ENCODE data around the gene KNCN. TPM values are rescaled to one million over a fixed set of nuclear protein-coding genes. Genes with fewer than 3 reads are reported as not detected.
A peak's percentile ranks its signal among the peaks of the same experiment; 100 is the strongest.

KNCN gene
- polyA plus RNA-seq, 3 donors: not detected

DNA sequence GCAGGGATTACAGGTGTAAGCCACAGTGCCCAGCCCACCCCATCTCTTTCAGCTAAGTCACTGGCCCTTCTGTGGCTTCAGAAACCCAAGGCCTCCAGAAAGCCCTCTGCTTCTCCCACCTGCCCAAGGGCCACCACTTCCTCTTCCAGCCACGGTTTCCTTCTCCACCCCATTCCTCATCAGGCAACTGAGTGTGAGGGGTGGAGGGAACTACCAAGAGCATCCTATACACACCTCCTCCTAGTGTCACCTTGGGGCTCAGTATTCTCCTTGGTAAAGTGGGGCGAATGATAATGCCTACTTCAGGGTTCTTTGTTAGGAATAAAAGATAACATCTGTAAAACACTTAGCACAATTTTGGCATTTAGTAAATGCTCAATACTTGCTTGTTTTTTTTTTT lies 30.0 kb downstream of the KNCN start:
- H3K27ac Mint-ChIP-seq: no peak overlapping the region
- DNase-seq: no peak
- no peaks in the 10 kb centered on the region for H4K20me1 ChIP-seq (ENCODE audit: insufficient read depth, low read length)
- no peaks in the 10 kb centered on the region for H3K36me3 ChIP-seq (replicated peaks in 1 of 2; ENCODE audit: control insufficient read depth in 1 of 2, insufficient read depth in 2 of 2, low read length in 2 of 2)
- no peak overlapping the region for H3K4me3 Mint-ChIP-seq
- no peaks in the 10 kb centered on the region for H3K36me3 Mint-ChIP-seq
- peaks cover 0 to 3% (median 0%) of the 10 kb centered on the region in 7 donors for H3K9me3 Mint-ChIP-seq
- H3K27ac ChIP-seq (ENCODE audit: low read depth in 1 of 2, low read length in 2 of 2): no peak overlapping the region
- intact Hi-C loops (cut with micrococcal nuclease): loop anchor here in 1 of 2 donors (10.0 kb wide), 1 partner anchor 187 kb away; no protein-coding TSS in a partner anchor
- H3K79me2 ChIP-seq (ENCODE audit: insufficient read depth, low read length): no peaks in the 10 kb centered on the region
- H2AFZ ChIP-seq (ENCODE audit: insufficient read depth, low read depth, low read length, poor library complexity, severe bottlenecking): no peak overlapping the region
- peaks cover 28 to 52% (median 38%) of the 10 kb centered on the region in 3 donors for H3K27me3 Mint-ChIP-seq (ENCODE audit: low read depth in 3 of 3)
- H3K9ac ChIP-seq (ENCODE audit: insufficient read depth, low read length, poor library complexity, severe bottlenecking): no peak overlapping the region
- peaks cover 10% of the 10 kb centered on the region for H3K4me1 Mint-ChIP-seq
- no peak overlapping the region for H3K4me3 ChIP-seq (replicated peaks in 1 of 3; ENCODE audit: low read depth in 2 of 3, low read length in 3 of 3)
- peaks cover 4 to 35% of the 10 kb centered on the region in 2 donors for H3K27me3 ChIP-seq (ENCODE audit: control insufficient read depth in 2 of 2, insufficient read depth in 2 of 2, low read length in 2 of 2)
- no CpG with 5 or more reads among the region's 2 CpGs for WGBS (ENCODE audit: insufficient coverage)
- no peak overlapping the region for H3K4me2 ChIP-seq (replicated peaks; ENCODE audit: extremely low read depth, low read length, poor library complexity, severe bottlenecking)
- TF ChIP-seq, protein P1, sequence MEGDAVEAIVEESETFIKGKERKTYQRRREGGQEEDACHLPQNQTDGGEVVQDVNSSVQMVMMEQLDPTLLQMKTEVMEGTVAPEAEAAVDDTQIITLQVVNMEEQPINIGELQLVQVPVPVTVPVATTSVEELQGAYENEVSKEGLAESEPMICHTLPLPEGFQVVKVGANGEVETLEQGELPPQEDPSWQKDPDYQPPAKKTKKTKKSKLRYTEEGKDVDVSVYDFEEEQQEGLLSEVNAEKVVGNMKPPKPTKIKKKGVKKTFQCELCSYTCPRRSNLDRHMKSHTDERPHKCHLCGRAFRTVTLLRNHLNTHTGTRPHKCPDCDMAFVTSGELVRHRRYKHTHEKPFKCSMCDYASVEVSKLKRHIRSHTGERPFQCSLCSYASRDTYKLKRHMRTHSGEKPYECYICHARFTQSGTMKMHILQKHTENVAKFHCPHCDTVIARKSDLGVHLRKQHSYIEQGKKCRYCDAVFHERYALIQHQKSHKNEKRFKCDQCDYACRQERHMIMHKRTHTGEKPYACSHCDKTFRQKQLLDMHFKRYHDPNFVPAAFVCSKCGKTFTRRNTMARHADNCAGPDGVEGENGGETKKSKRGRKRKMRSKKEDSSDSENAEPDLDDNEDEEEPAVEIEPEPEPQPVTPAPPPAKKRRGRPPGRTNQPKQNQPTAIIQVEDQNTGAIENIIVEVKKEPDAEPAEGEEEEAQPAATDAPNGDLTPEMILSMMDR (IDR thresholded peaks at IDR 0.05): no peak
- no peaks in the 10 kb centered on the region for H3K9me3 ChIP-seq (replicated peaks in 1 of 2; ENCODE audit: control insufficient read depth in 1 of 2, insufficient read depth in 1 of 2, low read length in 2 of 2)
- no peaks in the 10 kb centered on the region for H3K4me1 ChIP-seq (ENCODE audit: control insufficient read depth in 1 of 2, insufficient read depth in 2 of 2, low read length in 2 of 2)

- no peak overlapping the region for H3K9ac ChIP-seq (ENCODE audit: insufficient read depth, low read length, poor library complexity, severe bottlenecking)
- H2AFZ ChIP-seq (ENCODE audit: insufficient read depth, low read depth, low read length, poor library complexity, severe bottlenecking): no peak overlapping the region
- no peak overlapping the region for H3K4me3 ChIP-seq (replicated peaks in 1 of 3; ENCODE audit: low read depth in 2 of 3, low read length in 3 of 3)
- no peaks in the 10 kb centered on the region for H3K9me3 ChIP-seq (replicated peaks in 1 of 2; ENCODE audit: control insufficient read depth in 1 of 2, insufficient read depth in 1 of 2, low read length in 2 of 2)
- H3K27ac ChIP-seq (ENCODE audit: low read depth in 1 of 2, low read length in 2 of 2): no peak overlapping the region
- H3K4me2 ChIP-seq (replicated peaks; ENCODE audit: extremely low read depth, low read length, poor library complexity, severe bottlenecking): no peak overlapping the region
- TF ChIP-seq, protein P1 (IDR thresholded peaks at IDR 0.05): no peak
- H3K4me1 ChIP-seq (ENCODE audit: control insufficient read depth in 1 of 2, insufficient read depth in 2 of 2, low read length in 2 of 2): no peaks in the 10 kb centered on the region
- no peaks in the 10 kb centered on the region for H3K36me3 ChIP-seq (replicated peaks in 1 of 2; ENCODE audit: control insufficient read depth in 1 of 2, insufficient read depth in 2 of 2, low read length in 2 of 2)
- WGBS (ENCODE audit: insufficient coverage): 92% methylated on average over 14 of the region's 15 CpGs
- no peaks in the 10 kb centered on the region for H4K20me1 ChIP-seq (ENCODE audit: insufficient read depth, low read length)
- H3K27ac Mint-ChIP-seq: peak overlapping the region in 1 of 7 donors; percentile 70
- no peaks in the 10 kb centered on the region for H3K9me3 Mint-ChIP-seq
- peaks cover 21 to 54% (median 41%) of the 10 kb centered on the region in 3 donors for H3K27me3 Mint-ChIP-seq (ENCODE audit: low read depth in 3 of 3)
- H3K4me1 Mint-ChIP-seq: peaks cover 10% of the 10 kb centered on the region
- intact Hi-C loops (cut with micrococcal nuclease): loop anchor here in 1 of 2 donors (10.0 kb wide), 1 partner anchor 185 kb away; no protein-coding TSS in a partner anchor
- peaks cover 4 to 39% of the 10 kb centered on the region in 2 donors for H3K27me3 ChIP-seq (ENCODE audit: control insufficient read depth in 2 of 2, insufficient read depth in 2 of 2, low read length in 2 of 2)
- no peak for DNase-seq
- no peak overlapping the region for H3K4me3 Mint-ChIP-seq
- H3K79me2 ChIP-seq (ENCODE audit: insufficient read depth, low read length): no peaks in the 10 kb centered on the region
- H3K36me3 Mint-ChIP-seq: no peaks in the 10 kb centered on the region
Measured at GRCh38 chr1:46520063-46520911, 31.2 kb downstream of the KNCN start.
